Panc1 (cell line): ENCODE measurements around the gene EVI2A. TPM values are rescaled to one million over a fixed set of nuclear protein-coding genes. Genes with fewer than 3 reads are reported as not detected.
A peak's percentile ranks its signal among the peaks of the same experiment; 100 is the strongest.

Experiments used
- ATAC-seq: fragments of 200-7000 bp; cut with Tn5 transposase; 2 replicates; pipeline ENCODE4 v1.9.1; 2020; ENCODE audit warnings: mild to moderate bottlenecking, moderate library complexity
- BruUV-seq: library from RNA; stranded (reverse); fragments of 400-500 nt; replicated peaks from 2 replicates; lab custom pipeline; 2021; lab: Mats Ljungman, UMichigan
- CTCF ChIA-PET: fragments of 300-600 bp; sonication (Branson Sonifier 250); formaldehyde crosslinking; loops from one replicate; lab custom pipeline; 2022; ENCODE audit warnings: antibody characterized with exemption; lab: Charles Lee
- POLR2A ChIA-PET: fragments of 300-600 bp; sonication (Branson Sonifier 250); formaldehyde crosslinking; loops from one replicate; lab custom pipeline; 2022; ENCODE audit warnings: antibody characterized with exemption; lab: Charles Lee
- DNase-seq: peaks from one replicate; pipeline ENCODE4 v3.0.0-alpha.2; 2010; ENCODE audit warnings: low read depth, low spot score
- H3K27ac ChIP-seq: 2 replicates; pipeline ENCODE4 v1.5.1; 2011; ENCODE audit warnings: mild to moderate bottlenecking, low read length, inconsistent platforms
- H3K27me3 ChIP-seq: fragments of 200-500 bp; sonication (Bioruptor generic); 2 replicates; pipeline ENCODE4 v1.6.0; 2014; ENCODE audit warnings: low read length, inconsistent platforms; ENCODE audit not compliant: control insufficient read depth, insufficient read depth
- H3K36me3 ChIP-seq: fragments of 200-500 bp; sonication (Bioruptor generic); 2 replicates; pipeline ENCODE4 v1.5.1; 2014; ENCODE audit warnings: inconsistent platforms, mild to moderate bottlenecking, low read length, moderate library complexity; ENCODE audit not compliant: control insufficient read depth, insufficient read depth
- H3K4me1 ChIP-seq: 2 replicates; pipeline ENCODE4 v1.5.1; 2011; ENCODE audit warnings: inconsistent platforms, mild to moderate bottlenecking, low read length, moderate library complexity; ENCODE audit not compliant: control insufficient read depth, insufficient read depth
- H3K4me3 ChIP-seq, 2 experiments: 2 replicates each; pipeline ENCODE4 v1.5.1; 2011 to 2012; ENCODE audit warnings: low read depth in 2 of 2, low read length in 2 of 2, mild to moderate bottlenecking in 2 of 2, inconsistent platforms in 1 of 2, moderate library complexity in 1 of 2
- H3K9me3 ChIP-seq: fragments of 200-500 bp; sonication (Bioruptor generic); 2 replicates; pipeline ENCODE4 v1.5.1; 2014; ENCODE audit warnings: low read depth, mild to moderate bottlenecking, inconsistent platforms, low read length, moderate library complexity; ENCODE audit not compliant: control insufficient read depth, insufficient read depth
- POLR2AphosphoS5 ChIP-seq: IDR thresholded peaks from 2 replicates; pipeline ENCODE4 v1.6.1; 2012; ENCODE audit warnings: mild to moderate bottlenecking, low read depth, low read length, moderate library complexity
- SIN3A ChIP-seq: IDR thresholded peaks from 2 replicates; pipeline ENCODE4 v1.6.1; 2012; ENCODE audit warnings: low read depth, mild to moderate bottlenecking, low read length, moderate library complexity, borderline replicate concordance; ENCODE audit not compliant: insufficient read depth
- TCF7L2 ChIP-seq: IDR thresholded peaks from 2 replicates; pipeline ENCODE4 v1.6.1; 2011; ENCODE audit warnings: mild to moderate bottlenecking, low read depth, low read length, inconsistent platforms
- in situ Hi-C: cut with HindIII; loops from 2 replicates; pipeline ENCODE4 v1.10.0; 2016; ENCODE audit warnings: low sequenced_read_pairs, low pct_unique_long_range_greater_than_20kb
- intact Hi-C: fragments of 100-400 bp; cut with micrococcal nuclease; formaldehyde crosslinking; loops from one replicate; pipeline ENCODE4 v1.10.0; 2022; ENCODE audit not compliant: unreplicated experiment
- total RNA-seq: library from RNA; stranded (reverse); gene quantifications from one replicate; pipeline ENCODE4 v1.2.1, GENCODE V29; 2021; ENCODE audit not compliant: unreplicated experiment
- TF ChIP-seq, protein P1 (sequence below): fragments of 450-650 bp; IDR thresholded peaks from 2 replicates; pipeline ENCODE4 v1.5.1; 2017; ENCODE audit warnings: mild to moderate bottlenecking
- TF ChIP-seq, protein P2 (sequence below), 2 experiments: IDR thresholded peaks; 2 replicates each; pipeline ENCODE4 v1.6.1; 2011 to 2012; ENCODE audit warnings: low read depth in 2 of 2, control low read depth in 1 of 2, low read length in 1 of 2, mild to moderate bottlenecking in 1 of 2, moderate library complexity in 1 of 2; ENCODE audit not compliant: insufficient read depth in 1 of 2

EVI2A gene
- total RNA-seq, 1 experiment from 2014 or later: not detected

DNA sequence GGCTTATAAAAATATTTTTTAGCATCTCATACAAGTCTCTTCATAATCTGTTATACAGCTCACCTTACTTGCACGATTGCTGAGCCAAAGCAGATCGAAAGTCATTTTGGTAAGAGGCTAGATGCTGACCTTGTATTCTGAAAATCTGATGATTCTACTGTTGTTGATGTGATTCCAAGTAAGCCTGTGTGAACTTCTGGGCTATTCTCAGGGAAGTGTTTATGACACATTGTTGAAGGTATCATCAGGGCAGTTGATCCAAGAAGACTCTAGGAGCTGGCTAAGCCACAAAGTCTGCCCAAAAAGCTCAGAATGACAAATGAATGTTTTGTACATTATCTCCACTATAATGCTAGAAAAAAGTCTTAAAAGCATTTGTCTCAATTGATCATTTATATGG, 40.4 kb downstream of the EVI2A start:
- intact Hi-C loops (no loop called here), in situ Hi-C loops (no loop called here)
- no peak overlapping the region for H3K4me3 ChIP-seq
- DNase-seq (no peak), ATAC-seq (no peak)
- no peaks in the 10 kb centered on the region for H3K9me3 ChIP-seq
- no peaks in the 10 kb centered on the region for H3K27me3 ChIP-seq
- TSS peak; percentile 28 for BruUV-seq
- ChIA-PET POLR2A (no interaction called here), CTCF (no interaction called here)
- H3K4me1 ChIP-seq: no peaks in the 10 kb centered on the region
- H3K36me3 ChIP-seq: no peaks in the 10 kb centered on the region
- no peak overlapping the region for H3K27ac ChIP-seq
- TF ChIP-seq, protein P1, sequence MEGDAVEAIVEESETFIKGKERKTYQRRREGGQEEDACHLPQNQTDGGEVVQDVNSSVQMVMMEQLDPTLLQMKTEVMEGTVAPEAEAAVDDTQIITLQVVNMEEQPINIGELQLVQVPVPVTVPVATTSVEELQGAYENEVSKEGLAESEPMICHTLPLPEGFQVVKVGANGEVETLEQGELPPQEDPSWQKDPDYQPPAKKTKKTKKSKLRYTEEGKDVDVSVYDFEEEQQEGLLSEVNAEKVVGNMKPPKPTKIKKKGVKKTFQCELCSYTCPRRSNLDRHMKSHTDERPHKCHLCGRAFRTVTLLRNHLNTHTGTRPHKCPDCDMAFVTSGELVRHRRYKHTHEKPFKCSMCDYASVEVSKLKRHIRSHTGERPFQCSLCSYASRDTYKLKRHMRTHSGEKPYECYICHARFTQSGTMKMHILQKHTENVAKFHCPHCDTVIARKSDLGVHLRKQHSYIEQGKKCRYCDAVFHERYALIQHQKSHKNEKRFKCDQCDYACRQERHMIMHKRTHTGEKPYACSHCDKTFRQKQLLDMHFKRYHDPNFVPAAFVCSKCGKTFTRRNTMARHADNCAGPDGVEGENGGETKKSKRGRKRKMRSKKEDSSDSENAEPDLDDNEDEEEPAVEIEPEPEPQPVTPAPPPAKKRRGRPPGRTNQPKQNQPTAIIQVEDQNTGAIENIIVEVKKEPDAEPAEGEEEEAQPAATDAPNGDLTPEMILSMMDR: no peak
- TF ChIP-seq POLR2AphosphoS5 (no peak), TCF7L2 (no peak), SIN3A (no peak)
- TF ChIP-seq, protein P2, sequence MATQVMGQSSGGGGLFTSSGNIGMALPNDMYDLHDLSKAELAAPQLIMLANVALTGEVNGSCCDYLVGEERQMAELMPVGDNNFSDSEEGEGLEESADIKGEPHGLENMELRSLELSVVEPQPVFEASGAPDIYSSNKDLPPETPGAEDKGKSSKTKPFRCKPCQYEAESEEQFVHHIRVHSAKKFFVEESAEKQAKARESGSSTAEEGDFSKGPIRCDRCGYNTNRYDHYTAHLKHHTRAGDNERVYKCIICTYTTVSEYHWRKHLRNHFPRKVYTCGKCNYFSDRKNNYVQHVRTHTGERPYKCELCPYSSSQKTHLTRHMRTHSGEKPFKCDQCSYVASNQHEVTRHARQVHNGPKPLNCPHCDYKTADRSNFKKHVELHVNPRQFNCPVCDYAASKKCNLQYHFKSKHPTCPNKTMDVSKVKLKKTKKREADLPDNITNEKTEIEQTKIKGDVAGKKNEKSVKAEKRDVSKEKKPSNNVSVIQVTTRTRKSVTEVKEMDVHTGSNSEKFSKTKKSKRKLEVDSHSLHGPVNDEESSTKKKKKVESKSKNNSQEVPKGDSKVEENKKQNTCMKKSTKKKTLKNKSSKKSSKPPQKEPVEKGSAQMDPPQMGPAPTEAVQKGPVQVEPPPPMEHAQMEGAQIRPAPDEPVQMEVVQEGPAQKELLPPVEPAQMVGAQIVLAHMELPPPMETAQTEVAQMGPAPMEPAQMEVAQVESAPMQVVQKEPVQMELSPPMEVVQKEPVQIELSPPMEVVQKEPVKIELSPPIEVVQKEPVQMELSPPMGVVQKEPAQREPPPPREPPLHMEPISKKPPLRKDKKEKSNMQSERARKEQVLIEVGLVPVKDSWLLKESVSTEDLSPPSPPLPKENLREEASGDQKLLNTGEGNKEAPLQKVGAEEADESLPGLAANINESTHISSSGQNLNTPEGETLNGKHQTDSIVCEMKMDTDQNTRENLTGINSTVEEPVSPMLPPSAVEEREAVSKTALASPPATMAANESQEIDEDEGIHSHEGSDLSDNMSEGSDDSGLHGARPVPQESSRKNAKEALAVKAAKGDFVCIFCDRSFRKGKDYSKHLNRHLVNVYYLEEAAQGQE (IDR thresholded peaks at IDR 0.05; ENCODE audit: insufficient read depth in 1 of 2, low read depth in 2 of 2, low read length in 1 of 2): no peak

DNA sequence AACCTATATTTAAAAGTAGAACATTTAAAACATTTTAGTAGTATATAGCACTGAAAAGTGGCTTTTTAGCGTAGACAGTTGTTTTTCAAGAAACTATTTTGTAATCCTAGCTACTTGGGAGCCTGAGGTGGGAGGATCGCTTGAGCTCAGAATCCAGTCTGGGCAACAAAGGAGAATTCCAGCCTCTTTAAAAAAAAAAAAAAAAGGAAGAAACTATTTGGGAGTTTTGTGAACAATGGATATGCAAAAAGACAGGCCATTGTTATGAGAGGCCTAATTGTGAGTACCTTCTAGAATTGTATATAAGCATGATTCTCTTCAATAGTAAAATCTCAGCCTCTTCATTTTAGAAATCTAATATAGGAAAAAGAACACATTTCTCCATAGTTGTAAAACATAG, 42.0 kb downstream of the EVI2A start:
- Histone ChIP-seq H3K27ac (no peak overlapping the region), H3K9me3 (no peaks in the 10 kb centered on the region), H3K4me3 (no peak overlapping the region), H3K36me3 (no peaks in the 10 kb centered on the region), H3K27me3 (no peaks in the 10 kb centered on the region), H3K4me1 (no peaks in the 10 kb centered on the region)
- ATAC-seq (no peak), DNase-seq (no peak)
- ChIA-PET POLR2A (interaction anchor here (0.7 kb wide), 1 partner anchor 62 kb away, joined by 9 read pairs; no protein-coding TSS in a partner anchor), CTCF (no interaction called here)
- intact Hi-C loops (no loop called here), in situ Hi-C loops (no loop called here)
- no TSS peak for BruUV-seq
- TF ChIP-seq, protein P2 (IDR thresholded peaks at IDR 0.05; ENCODE audit: insufficient read depth in 1 of 2, low read depth in 2 of 2, low read length in 1 of 2): no peak
- TF ChIP-seq TCF7L2 (no peak), SIN3A (no peak), POLR2AphosphoS5 (no peak)
- TF ChIP-seq, protein P1: no peak
